GM12873 (cell line): ENCODE results near the gene NPEPL1.
A peak's percentile ranks its signal among the peaks of the same experiment; 100 is the strongest.

ENCODE experiments used
- TF ChIP-seq, protein P1 (sequence below): IDR thresholded peaks from 2 replicates; pipeline ENCODE4 v1.5.1; 2012; ENCODE audit warnings: low read depth, mild to moderate bottlenecking, moderate library complexity, low read length, control low read depth; ENCODE audit not compliant: insufficient read depth; ENCODE audit errors: missing control alignments

The NPEPL1 gene

DNA sequence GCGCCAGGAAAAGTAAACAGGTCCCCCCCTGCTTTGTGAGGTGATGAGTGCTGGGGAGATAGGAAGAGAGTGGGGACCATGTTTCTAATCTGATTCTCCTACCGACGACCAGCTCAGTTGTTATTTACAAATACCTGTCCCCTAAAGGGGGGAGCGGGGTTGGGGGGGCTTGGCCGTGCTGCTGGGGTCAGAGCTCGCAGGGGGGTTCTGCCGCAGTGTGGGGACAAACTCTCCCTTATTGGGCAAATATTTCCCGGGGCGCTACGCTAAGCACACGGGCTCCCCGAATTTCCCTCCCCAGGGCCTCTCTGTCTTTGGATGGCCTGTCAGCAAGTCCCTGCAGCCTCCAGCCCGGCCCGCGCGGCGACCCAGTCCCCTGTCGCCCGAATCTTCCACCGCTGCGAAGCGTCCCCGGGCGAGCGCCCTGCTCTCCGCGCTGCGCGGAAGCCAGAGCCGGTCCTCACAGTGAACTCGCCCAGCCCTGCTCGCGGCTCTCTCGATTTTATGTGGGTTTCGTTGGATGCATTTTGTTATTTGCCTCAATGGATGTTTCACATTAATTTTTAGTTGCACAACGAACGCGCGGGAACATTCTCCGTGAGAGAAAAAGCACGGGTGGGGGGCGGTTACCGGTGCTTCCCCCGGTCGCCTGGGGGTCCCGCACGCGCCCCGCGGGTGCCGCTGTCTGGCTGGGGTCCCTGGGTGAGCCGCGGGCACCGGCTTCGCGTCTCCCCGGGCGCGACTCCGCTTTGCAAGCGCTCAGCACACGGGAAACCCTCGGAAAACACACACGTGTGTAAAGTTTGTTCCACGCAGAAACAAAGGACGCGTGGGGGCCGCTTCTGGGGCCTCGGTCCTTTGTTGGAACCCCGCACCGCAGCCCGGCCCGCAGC lies 43.1 kb upstream of the NPEPL1 start:
- TF ChIP-seq, protein P1, sequence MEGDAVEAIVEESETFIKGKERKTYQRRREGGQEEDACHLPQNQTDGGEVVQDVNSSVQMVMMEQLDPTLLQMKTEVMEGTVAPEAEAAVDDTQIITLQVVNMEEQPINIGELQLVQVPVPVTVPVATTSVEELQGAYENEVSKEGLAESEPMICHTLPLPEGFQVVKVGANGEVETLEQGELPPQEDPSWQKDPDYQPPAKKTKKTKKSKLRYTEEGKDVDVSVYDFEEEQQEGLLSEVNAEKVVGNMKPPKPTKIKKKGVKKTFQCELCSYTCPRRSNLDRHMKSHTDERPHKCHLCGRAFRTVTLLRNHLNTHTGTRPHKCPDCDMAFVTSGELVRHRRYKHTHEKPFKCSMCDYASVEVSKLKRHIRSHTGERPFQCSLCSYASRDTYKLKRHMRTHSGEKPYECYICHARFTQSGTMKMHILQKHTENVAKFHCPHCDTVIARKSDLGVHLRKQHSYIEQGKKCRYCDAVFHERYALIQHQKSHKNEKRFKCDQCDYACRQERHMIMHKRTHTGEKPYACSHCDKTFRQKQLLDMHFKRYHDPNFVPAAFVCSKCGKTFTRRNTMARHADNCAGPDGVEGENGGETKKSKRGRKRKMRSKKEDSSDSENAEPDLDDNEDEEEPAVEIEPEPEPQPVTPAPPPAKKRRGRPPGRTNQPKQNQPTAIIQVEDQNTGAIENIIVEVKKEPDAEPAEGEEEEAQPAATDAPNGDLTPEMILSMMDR, result no peak

DNA sequence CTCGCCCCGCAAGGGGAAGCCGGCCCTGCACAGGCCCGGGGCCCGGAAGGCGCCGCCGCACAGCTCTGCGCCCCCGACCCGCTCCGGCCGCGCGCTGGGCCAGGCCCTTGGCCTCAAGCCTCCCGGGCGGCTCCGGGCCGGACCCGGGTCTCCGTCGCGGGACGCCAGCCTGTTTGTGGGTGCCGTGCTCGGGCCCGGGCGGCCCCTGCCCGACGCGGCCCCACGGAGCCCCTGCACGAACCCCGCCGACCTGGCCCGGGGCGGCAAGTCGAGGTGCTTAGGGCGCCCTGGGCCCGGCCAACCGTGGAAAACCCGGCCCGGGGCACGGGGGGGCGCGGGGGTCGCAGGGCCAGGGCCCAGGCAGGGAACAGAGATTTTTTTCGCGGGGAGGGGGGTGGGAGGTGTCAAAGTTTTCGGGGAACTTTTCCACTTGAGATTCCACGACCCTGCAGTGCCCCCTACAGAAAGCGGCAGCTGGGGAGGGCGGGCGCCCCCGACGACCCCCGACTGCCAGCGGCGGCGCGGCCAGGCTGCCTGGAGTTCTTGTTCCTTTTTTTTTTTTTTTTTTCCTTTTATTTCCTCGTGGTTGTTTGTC lies 42.3 kb upstream of the NPEPL1 start:
- TF ChIP-seq, protein P1, result no peak

DNA sequence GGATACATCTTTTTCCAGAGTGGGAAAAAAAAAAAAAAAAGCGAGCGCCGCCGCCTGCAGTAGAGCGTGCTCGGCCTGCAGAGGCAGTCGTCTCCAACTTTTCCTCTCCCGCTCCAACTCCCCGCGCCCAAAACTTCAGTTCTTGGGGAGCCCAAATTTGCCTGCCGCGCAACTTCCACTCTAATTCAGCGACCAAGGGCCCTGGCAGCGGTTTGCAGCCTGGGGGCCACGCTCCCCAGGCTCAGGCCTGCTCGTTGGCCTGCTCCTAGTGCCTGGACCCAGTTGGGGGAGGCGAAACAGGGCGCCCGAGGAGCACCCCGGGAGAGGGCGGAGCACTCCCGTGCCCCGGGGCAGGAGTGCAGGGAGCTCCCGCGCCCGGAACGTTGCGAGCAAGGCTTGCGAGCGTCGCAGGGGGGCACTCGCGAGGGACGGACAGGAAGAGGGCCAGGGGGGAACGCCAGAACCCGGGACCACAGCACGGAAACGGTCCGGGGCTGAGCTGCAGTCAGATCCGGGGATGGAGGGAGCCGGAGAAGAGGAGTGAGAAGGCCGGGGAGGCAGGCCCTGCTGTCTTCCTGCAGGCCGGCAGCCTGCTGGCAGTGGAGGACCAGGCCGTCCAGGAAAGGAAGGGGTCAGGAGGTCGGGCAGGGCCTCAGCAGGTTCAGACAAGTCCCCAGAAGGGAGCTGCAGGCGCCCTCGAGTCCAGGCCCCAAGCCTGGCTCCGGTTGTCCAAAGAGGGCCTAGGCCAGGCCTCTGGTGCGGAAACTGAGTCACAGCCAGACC lies 41.6 kb upstream of the NPEPL1 start, which contains the start of gene STX16:
STX16 (plus strand) TSS at position 508 of the 783 bp plus-strand sequence. CDS start 724 bp downstream, outside the sequence.
- TF ChIP-seq, protein P1, result peak; percentile 60

GRCh38 chr20:58651559-58651945 lies 41.0 kb upstream of the NPEPL1 start:
- TF ChIP-seq, protein P1, result no peak

- TF ChIP-seq, protein P1, result peak; percentile 6
These were observed 40.5 kb upstream of the NPEPL1 start for GRCh38 chr20:58651946-58652605.

DNA sequence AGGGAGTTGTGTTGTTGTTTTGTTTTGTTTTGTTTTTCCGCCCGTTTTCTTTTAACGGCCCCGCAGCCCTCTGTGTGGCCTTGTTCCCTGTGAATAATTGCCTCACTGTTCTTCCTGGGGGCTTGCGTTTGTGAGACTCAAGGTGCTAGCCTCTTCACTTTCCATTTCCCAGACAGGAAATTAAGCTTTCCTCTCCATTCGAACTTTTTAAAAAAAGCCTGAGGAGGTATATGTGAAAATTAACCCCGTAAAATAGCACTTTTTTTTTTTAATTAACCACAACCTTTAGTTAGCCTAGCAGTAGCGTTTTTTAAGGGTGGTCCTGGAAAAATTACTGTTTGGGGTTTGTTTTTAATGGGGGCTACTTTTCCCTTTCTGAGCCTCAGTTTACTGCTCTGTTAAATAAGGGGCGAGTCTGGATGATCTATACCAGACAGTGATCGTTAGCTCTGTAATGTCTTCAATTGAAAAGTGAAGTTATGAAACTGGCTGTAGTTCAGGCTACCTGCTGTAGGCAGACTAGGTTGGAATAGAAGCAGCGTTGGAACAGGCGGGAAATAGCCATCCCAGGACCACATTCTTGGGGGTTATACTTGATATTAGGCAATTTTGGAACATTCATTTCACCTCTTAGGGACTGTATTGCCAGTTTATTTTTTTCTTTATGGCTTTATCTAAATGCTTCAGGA lies 39.9 kb upstream of the NPEPL1 start:
- TF ChIP-seq, protein P1, result no peak
